NCI-H345 treated with DMSO at 0.1 percent for 48 hours (cell line): ENCODE measurements around the gene GARIN6.
A peak's percentile ranks its signal among the peaks of the same experiment; 100 is the strongest.
"Not testable (repeated sequence)": the region's sequence is repeated elsewhere in the genome, so short reads cannot be mapped to it uniquely, and the experiment has no call there.

Experiments
- DNase-seq: peaks from one replicate; lab custom pipeline; 2025; ENCODE audit not compliant: unreplicated experiment; lab: John Stamatoyannopoulos, UW

The GARIN6 gene

GRCh38 chr12:99647453-99647852, at the start of gene GARIN6:
Gene GARIN6 (plus strand): TSS chr12:99647753. CDS start chr12:99648175, 422 bp downstream.
- DNase-seq = no peak

DNA sequence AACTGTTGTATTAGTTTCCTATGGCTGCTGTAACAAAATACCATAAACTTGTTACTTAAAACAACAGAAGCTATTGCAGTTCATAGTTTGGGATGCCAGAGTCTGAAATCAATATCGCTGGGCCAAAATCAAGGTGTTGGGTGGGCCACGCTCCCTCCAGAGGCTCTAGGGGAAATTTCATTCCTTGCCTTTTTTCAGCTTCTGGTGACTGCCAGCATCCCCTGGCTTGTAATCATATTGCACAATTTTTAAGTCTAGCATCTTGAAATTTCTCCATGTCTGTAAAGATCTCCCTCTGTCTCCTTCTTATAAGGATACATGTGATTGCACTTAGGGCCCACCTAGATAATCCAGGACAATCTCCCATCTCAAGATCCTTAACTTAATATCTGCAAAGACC, 48.8 kb upstream of the GARIN6 start:
- no peak for DNase-seq

DNA sequence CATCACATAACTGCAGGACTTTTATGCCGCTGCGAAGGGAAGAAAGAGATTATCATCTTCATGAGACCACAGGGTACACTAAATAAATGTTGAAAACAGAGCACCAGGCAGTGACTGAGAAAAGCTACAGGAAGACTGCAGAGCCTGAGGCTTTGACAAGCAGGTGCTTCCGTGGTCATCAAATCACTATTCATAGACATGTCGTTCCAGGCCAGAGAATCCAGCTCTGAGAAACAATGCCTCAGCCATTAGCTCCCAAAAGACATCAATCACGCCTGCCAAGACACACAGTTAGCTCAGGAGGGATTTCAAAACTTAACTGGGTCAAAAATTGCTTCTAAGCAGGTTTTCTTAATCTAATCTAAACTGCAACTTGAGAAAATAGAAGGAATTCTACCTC, 47.2 kb upstream of the GARIN6 start:
- no peak for DNase-seq

GRCh38 chr12:99609455-99610181, 37.9 kb upstream of the GARIN6 start:
- no peak for DNase-seq

GRCh38 chr12:99611117-99611516, 36.4 kb upstream of the GARIN6 start:
- DNase-seq = no peak

GRCh38 chr12:99611599-99611998, 36.0 kb upstream of the GARIN6 start:
- DNase-seq = no peak

DNA sequence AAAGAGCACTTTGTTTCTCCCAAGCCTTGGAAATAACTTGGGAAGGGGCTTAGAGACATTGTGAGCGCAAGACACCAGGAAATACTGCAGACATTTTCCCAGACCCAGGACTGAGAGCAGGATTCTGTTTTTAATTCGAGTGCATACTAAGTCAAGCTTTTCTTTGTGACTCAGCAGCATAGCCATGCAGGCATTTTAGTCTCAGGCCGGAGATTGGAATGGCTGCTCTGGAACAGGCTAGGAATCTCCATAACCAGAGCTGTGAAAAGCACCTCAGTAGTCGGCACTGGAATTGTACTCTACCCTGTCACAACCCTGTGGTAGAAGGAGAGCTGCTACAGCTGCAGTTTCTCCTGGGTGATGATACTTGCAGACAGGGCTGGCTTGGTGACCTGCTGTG, 28.9 kb upstream of the GARIN6 start:
- DNase-seq = no peak

DNA sequence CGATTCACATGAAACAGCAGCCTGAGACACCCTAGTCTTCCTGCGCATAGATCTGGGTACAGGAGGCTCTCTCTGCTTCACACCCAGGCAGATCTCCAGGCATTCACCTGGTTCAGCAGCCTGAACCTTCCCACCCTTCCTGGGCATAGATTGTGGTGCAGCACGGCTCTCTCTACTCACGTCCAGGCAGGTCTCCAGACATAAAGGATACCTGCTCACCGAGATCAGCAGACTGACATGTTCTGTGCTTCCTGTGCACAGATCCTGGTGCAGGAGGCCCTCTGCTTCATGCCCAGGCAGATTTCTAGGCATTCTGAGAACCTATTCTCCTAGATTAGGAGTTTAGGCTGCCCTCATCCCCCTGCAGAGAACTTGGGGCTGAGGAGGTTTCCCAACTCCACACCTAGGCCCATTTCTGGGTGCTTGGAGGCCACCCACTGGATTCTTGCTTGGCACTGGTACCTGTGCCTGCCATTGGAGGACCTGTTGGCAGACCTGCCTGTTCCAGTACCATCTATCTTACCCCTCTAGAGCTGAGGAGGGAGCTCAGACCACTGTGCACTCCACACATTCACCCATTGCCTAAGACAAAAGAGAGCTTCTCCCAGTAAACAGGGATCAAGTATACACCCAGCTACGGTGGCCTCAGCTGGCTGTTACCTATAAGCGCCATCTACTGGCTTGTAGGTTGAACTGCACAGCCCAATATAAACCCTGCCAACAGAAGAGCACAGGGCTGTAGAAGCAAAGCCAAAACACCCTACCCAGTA, 28.0 kb upstream of the GARIN6 start:
- no peak for DNase-seq

- DNase-seq = no peak
Observed at GRCh38 chr12:99620159-99620479, 27.4 kb upstream of the GARIN6 start.

GRCh38 chr12:99624591-99624990, 23.0 kb upstream of the GARIN6 start:
- not testable (repeated sequence) for DNase-seq

- no peak for DNase-seq
Observed at GRCh38 chr12:99627459-99627858, 20.1 kb upstream of the GARIN6 start.

GRCh38 chr12:99644629-99645028, 2.9 kb upstream of the GARIN6 start:
- DNase-seq = no peak

- DNase-seq = no peak
Observed at GRCh38 chr12:99648183-99648582, 630 bp downstream of the GARIN6 start.

GRCh38 chr12:99649551-99649950, 2.0 kb downstream of the GARIN6 start:
- no peak for DNase-seq

DNA sequence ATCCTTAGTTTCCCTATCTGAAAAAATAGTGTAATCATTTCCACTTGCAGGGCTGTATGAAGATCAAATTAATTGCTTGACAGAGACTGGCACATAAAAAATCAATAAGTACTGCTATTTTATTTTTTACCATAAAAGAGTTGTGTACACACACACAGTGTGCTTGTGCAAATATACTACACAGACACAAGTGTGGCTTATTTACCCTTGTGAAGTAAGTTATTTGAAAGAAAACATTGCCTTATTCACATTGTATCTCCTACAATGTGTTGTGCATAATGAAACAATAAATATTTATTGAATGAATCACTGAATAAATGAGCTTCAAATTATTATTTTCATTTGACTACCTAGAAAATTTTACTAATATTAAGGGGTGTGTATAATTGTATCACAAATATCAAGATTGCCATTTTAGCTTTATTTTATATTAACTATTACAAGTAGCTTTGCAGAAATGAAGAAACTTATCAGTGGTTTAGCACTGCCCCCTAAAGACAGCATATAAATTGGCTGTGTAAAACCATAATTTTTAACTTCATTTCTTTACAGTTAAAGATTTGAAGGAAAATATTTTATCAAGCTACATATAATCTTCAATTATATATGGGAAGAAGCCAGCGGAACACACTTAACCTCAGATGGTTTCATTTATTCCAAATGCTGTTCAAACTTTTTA, 11.3 kb downstream of the GARIN6 start:
- peak; percentile 6 for DNase-seq

DNA sequence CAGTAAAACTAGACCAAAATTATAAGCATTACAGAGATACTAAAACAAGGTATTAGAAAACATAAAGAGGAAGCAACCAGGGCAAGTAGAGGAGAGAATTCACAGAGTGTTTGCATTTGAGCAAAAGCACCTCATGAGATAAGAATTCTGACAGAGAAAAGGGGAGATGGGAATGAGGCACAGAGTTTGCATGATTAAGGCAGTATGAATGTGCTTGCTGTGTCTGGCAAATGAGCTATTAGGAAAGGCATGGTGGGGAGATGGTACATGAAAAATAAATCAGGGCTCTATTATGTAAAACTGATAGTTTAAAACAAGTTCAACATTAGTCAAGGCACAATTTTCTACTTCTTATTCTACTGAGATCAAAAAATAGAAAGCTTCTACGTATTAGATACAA, 23.1 kb downstream of the GARIN6 start:
- DNase-seq = no peak

GRCh38 chr12:99680276-99680675, 32.7 kb downstream of the GARIN6 start:
- DNase-seq = no peak

DNA sequence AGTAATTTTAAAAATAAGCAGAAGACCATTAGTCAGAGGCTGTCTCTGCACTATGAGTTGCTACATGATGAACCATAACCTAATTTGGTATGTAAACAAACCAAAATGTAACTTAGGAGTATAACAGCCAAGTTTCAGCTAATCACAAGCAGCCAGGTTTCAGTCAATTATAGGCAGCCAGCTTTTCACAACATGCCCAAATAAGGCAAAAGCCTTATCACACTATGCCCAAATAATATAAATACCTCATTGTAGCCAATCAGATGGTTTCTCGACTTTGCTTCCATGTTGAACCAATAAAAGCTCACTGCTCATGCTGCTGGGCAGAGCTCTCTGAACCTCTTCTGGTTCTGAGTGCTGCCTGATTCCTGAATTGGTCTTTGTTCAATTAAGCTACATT, 38.6 kb downstream of the GARIN6 start:
- DNase-seq = no peak

DNA sequence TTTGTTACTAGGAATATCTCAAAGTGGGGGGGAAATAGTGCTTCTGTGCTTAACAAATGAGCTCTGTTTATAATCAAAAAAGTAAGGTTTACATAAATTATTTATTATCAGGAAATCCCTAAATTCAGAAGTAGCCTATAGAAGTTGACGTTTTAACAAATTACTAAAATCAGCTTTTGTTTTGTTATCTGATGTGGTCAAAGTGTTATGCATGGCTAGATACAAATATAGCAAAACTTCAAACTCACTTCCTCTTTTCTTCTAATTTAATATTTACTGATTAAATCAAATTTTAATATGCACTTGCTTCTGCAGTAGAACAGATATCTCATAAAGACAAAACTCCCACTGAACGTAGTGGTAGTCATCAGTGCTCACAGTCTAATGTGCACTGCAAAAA, 47.5 kb downstream of the GARIN6 start:
- no peak for DNase-seq
